ENCODE measurements around the gene ADORA2A.

DNA sequence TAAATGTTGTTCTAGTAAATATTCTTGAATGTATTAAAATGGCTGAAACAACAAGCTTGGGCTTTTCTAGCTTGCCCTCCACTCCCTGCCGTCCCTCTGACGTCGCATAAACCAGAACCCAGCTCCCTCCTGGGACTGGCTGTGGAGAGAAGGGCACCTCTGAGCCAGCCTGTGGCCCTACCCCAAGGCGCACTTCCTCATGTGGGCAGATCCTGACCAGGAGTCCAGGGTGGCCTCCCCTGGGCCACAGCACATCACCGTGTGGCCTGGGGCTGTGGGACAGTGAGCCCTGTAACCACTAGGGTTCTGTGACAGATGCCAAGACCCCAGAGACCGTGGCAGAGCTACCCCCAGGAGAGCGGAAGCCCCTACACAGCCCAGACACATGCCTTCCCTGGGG, 10.2 kb upstream of the ADORA2A start:
- TF ChIP-seq, protein P1, sequence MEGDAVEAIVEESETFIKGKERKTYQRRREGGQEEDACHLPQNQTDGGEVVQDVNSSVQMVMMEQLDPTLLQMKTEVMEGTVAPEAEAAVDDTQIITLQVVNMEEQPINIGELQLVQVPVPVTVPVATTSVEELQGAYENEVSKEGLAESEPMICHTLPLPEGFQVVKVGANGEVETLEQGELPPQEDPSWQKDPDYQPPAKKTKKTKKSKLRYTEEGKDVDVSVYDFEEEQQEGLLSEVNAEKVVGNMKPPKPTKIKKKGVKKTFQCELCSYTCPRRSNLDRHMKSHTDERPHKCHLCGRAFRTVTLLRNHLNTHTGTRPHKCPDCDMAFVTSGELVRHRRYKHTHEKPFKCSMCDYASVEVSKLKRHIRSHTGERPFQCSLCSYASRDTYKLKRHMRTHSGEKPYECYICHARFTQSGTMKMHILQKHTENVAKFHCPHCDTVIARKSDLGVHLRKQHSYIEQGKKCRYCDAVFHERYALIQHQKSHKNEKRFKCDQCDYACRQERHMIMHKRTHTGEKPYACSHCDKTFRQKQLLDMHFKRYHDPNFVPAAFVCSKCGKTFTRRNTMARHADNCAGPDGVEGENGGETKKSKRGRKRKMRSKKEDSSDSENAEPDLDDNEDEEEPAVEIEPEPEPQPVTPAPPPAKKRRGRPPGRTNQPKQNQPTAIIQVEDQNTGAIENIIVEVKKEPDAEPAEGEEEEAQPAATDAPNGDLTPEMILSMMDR (IDR thresholded peaks at IDR 0.05) = no peak
- no peak for TF ChIP-seq POLR2A (IDR thresholded peaks at IDR 0.05)
